ENCODE data around the gene ZNF480. TPM values are rescaled to one million over a fixed set of nuclear protein-coding genes. Genes with fewer than 3 reads are reported as not detected.
"Not testable (repeated sequence)": the region's sequence is repeated elsewhere in the genome, so short reads cannot be mapped to it uniquely, and the experiment has no call there.

ZNF480 gene
- total RNA-seq, 1 experiment from 2014 or later, result 9.6 TPM

DNA sequence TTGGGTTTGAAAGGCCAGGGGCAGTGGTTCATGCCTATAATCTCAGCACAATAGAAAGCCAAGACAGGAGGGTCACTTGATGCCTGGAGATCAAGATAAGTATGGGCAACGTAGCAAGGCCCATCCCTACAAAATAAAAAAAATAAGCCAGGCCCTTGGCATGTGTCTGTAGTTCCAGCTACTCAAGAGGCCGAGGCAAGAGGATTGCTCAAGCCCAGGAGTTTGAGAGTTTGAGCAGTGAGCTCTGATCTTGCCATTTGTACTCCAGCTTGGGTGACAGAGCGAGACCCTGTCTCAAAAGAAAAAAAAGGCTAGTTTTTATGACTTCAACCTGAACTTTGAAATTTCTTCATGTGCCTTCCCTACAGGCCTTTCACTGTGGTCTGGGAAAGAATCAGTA, 5.2 kb upstream of the ZNF480 start:
- ATAC-seq (no peak), DNase-seq (no peak)
- ChIA-PET CTCF (no interaction called here), POLR2A (ENCODE audit: unreplicated experiment) (no interaction called here)
- Histone ChIP-seq H3K4me3 (ENCODE audit: low read length) (no peak overlapping the region), H3K27me3 (ENCODE audit: low read length) (no peaks in the 10 kb centered on the region), H3K9me3 (ENCODE audit: low read length) (peaks cover 13% of the 10 kb centered on the region), H2AFZ (ENCODE audit: low read length) (no peak overlapping the region), H4K20me1 (ENCODE audit: low read length) (no peaks in the 10 kb centered on the region), H3K27ac (ENCODE audit: low read length) (no peak overlapping the region), H3K9ac (ENCODE audit: low read length) (no peak overlapping the region), H3K4me2 (ENCODE audit: low read length) (no peak overlapping the region), H3K4me1 (ENCODE audit: insufficient read depth, low read length) (no peaks in the 10 kb centered on the region), H3K36me3 (ENCODE audit: low read depth, low read length) (peaks cover 48% of the 10 kb centered on the region), H3F3A (ENCODE audit: low read length, unreplicated experiment) (no peaks in the 10 kb centered on the region), H3K9me2 (replicated peaks; ENCODE audit: low read length) (no peaks in the 10 kb centered on the region), H3K79me2 (ENCODE audit: low read length) (no peaks in the 10 kb centered on the region)
- TF ChIP-seq, protein P1, sequence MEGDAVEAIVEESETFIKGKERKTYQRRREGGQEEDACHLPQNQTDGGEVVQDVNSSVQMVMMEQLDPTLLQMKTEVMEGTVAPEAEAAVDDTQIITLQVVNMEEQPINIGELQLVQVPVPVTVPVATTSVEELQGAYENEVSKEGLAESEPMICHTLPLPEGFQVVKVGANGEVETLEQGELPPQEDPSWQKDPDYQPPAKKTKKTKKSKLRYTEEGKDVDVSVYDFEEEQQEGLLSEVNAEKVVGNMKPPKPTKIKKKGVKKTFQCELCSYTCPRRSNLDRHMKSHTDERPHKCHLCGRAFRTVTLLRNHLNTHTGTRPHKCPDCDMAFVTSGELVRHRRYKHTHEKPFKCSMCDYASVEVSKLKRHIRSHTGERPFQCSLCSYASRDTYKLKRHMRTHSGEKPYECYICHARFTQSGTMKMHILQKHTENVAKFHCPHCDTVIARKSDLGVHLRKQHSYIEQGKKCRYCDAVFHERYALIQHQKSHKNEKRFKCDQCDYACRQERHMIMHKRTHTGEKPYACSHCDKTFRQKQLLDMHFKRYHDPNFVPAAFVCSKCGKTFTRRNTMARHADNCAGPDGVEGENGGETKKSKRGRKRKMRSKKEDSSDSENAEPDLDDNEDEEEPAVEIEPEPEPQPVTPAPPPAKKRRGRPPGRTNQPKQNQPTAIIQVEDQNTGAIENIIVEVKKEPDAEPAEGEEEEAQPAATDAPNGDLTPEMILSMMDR (conservative IDR thresholded peaks at IDR 0.05; ENCODE audit: low read depth, low read length), result no peak
- TF ChIP-seq EZH2 (IDR thresholded peaks at IDR 0.05; ENCODE audit: low read length, unreplicated experiment) (no peak), EZH2phosphoT487 (IDR thresholded peaks at IDR 0.05; ENCODE audit: borderline replicate concordance, low read length) (no peak)
- no TSS peak for BruUV-seq (replicated peaks)
- intact Hi-C loops (cut with micrococcal nuclease), result no loop called here

DNA sequence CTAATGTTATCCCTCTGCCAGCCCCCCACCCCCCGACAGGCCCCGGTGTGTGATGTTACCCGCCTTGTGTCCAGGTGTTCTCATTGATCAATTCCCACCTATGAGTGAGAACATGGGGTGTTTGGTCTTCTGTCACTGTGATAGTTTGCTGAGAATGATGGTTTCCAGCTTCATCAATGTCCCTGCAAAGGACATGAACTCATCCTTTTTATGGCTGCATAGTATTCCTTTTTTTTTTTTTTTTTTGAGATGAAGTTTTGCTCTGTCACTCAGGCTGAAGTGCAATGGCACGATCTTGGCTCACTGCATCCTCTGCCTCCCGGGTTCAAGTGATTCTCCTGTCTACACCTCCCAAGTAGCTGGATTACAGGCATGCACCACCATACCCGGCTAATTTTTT, 4.0 kb upstream of the ZNF480 start:
- POLR2A ChIA-PET (ENCODE audit: unreplicated experiment); H3K27me3 ChIP-seq (ENCODE audit: low read length); H3K4me1 ChIP-seq (ENCODE audit: insufficient read depth, low read length); H3F3A ChIP-seq (ENCODE audit: low read length, unreplicated experiment); H3K4me3 ChIP-seq (ENCODE audit: low read length); H3K27ac ChIP-seq (ENCODE audit: low read length); ATAC-seq; H3K4me2 ChIP-seq (ENCODE audit: low read length); DNase-seq; H3K79me2 ChIP-seq (ENCODE audit: low read length); BruUV-seq (replicated peaks); intact Hi-C loops (cut with micrococcal nuclease); H3K9ac ChIP-seq (ENCODE audit: low read length); H3K9me2 ChIP-seq (replicated peaks; ENCODE audit: low read length); H4K20me1 ChIP-seq (ENCODE audit: low read length); H2AFZ ChIP-seq (ENCODE audit: low read length); CTCF ChIA-PET: not testable (repeated sequence)
- H3K9me3 ChIP-seq (ENCODE audit: low read length), result peaks cover 13% of the 10 kb centered on the region
- H3K36me3 ChIP-seq (ENCODE audit: low read depth, low read length), result peaks cover 38% of the 10 kb centered on the region

DNA sequence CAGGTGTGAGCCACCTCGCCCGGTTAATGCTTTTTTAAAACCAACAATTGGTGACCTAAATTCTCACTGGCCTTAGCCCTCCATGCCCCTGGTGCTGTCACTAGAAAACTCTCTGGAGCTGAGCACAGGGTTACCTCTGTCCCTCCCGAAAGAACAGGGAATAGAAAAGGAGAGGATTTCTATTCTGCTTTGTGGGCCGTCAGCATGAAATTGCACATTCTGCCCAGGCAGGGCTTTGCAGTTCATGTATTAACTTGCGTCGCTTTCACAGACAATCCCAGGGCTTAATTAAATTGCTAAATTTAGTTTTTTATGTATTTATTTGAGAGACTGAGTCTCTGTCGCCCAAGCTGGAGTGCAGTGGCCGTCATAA, 583 bp upstream of the ZNF480 start:
- H3K27me3 ChIP-seq (ENCODE audit: low read length), result no peaks in the 10 kb centered on the region
- TSS peak; percentile 81 for BruUV-seq (replicated peaks)
- DNase-seq (peak; percentile 11), ATAC-seq (peak; percentile 42)
- intact Hi-C loops (cut with micrococcal nuclease), result no loop called here
- no peaks in the 10 kb centered on the region for H3F3A ChIP-seq (ENCODE audit: low read length, unreplicated experiment)
- peaks cover 9% of the 10 kb centered on the region for H3K79me2 ChIP-seq (ENCODE audit: low read length)
- H3K36me3 ChIP-seq (ENCODE audit: low read depth, low read length), result peaks cover 39% of the 10 kb centered on the region
- peak overlapping the region; percentile 97 for H3K4me2 ChIP-seq (ENCODE audit: low read length)
- peak overlapping the region; percentile 19; the same call in 1 of the 2 replicates for H3K9ac ChIP-seq (ENCODE audit: low read length)
- H3K4me3 ChIP-seq (ENCODE audit: low read length), result peak overlapping the region; percentile 78
- TF ChIP-seq, protein P1 (conservative IDR thresholded peaks at IDR 0.05; ENCODE audit: low read depth, low read length), result no peak
- TF ChIP-seq EZH2 (IDR thresholded peaks at IDR 0.05; ENCODE audit: low read length, unreplicated experiment) (no peak), EZH2phosphoT487 (IDR thresholded peaks at IDR 0.05; ENCODE audit: borderline replicate concordance, low read length) (no peak)
- H3K4me1 ChIP-seq (ENCODE audit: insufficient read depth, low read length), result peaks cover 5% of the 10 kb centered on the region; the same call in 1 of the 2 replicates
- H2AFZ ChIP-seq (ENCODE audit: low read length), result peak overlapping the region; percentile 95
- CTCF ChIA-PET, result interaction anchor here (0.5 to 0.6 kb wide), 2 partner anchors 40 to 243 kb away, joined by 3 to 14 read pairs; no protein-coding TSS in a partner anchor
- no peak overlapping the region for H3K27ac ChIP-seq (ENCODE audit: low read length)
- H3K9me2 ChIP-seq (replicated peaks; ENCODE audit: low read length), result no peaks in the 10 kb centered on the region
- POLR2A ChIA-PET (ENCODE audit: unreplicated experiment), result no interaction called here
- no peaks in the 10 kb centered on the region for H4K20me1 ChIP-seq (ENCODE audit: low read length)
- H3K9me3 ChIP-seq (ENCODE audit: low read length), result peaks cover 20% of the 10 kb centered on the region

Data from PC-3 (cell line).